ENCODE results near the gene FGD3. TPM values are rescaled to one million over a fixed set of nuclear protein-coding genes. Genes with fewer than 3 reads are reported as not detected.

Gene FGD3
- total RNA-seq, 1 donor from 2014 or later, result 0.58 TPM

DNA sequence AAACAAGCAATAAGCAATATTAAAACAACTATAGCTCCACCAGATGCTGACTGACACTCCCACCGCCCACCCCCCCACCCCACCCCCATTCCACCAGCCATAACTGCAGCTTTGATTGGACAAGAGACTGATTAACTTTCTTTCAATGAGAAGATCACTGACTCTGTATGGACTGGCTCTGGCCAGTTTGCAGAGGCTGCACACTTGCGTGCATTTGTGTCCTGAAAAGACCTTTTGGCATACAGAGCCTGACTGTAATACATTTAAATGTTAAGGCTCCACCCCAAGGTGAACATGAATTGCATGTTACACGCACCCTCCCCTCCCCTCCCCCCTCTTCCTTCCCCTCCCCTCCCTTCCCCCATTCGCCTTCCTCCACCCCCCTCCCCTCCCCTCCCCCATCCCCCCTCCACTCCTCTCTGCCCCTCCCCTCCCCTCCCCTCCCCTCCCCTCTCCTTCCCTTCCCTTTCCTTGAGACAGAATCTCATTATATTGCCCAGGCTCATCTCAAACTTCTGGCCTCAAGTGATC is 31.1 kb downstream of the FGD3 start:
- H3K4me3 ChIP-seq (ENCODE audit: low read depth, low read length), result no peak overlapping the region
- TF ChIP-seq, protein P1, sequence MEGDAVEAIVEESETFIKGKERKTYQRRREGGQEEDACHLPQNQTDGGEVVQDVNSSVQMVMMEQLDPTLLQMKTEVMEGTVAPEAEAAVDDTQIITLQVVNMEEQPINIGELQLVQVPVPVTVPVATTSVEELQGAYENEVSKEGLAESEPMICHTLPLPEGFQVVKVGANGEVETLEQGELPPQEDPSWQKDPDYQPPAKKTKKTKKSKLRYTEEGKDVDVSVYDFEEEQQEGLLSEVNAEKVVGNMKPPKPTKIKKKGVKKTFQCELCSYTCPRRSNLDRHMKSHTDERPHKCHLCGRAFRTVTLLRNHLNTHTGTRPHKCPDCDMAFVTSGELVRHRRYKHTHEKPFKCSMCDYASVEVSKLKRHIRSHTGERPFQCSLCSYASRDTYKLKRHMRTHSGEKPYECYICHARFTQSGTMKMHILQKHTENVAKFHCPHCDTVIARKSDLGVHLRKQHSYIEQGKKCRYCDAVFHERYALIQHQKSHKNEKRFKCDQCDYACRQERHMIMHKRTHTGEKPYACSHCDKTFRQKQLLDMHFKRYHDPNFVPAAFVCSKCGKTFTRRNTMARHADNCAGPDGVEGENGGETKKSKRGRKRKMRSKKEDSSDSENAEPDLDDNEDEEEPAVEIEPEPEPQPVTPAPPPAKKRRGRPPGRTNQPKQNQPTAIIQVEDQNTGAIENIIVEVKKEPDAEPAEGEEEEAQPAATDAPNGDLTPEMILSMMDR (conservative IDR thresholded peaks at IDR 0.05; ENCODE audit: low read depth, low read length), result no peak
- DNase-seq (ENCODE audit: low read depth), result no peak

DNA sequence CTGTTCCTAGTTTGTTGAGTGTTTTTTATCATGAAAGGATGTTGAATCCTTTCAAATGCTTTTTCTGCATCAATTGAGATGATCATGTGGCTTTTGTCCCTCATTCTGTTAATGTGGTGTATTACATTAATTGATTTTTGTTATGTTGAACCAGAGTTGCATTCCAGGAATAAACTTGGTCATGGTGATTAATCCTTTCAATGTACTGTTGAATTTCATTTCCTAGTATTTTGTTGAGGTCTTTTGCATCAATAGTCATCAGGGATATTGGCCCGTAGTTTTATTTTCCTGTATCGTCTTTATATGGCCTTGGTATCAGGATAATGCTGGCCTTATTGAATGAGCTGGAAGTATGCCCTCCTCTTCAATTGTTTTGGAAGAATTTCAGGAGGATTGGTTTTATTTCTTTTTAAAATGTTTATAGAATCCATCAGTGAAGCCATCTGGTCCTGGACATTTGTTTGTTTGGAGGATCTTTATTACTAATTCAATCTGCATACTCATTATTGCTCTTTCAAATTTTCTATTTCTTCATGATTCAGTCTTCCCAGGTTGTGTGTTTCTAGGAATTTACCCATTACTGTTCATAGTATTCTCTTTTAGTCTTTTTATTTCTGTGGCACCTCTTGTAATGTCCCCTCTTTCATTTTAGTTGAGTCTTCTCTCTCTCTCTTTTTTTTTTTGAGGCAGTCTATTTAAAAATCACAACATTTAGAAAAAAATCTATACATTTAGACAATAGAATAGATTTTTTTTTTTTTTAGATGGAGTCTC is 32.1 kb downstream of the FGD3 start:
- no peak overlapping the region for H3K4me3 ChIP-seq (ENCODE audit: low read depth, low read length)
- no peak for DNase-seq (ENCODE audit: low read depth)
- TF ChIP-seq, protein P1 (conservative IDR thresholded peaks at IDR 0.05; ENCODE audit: low read depth, low read length), result no peak

DNA sequence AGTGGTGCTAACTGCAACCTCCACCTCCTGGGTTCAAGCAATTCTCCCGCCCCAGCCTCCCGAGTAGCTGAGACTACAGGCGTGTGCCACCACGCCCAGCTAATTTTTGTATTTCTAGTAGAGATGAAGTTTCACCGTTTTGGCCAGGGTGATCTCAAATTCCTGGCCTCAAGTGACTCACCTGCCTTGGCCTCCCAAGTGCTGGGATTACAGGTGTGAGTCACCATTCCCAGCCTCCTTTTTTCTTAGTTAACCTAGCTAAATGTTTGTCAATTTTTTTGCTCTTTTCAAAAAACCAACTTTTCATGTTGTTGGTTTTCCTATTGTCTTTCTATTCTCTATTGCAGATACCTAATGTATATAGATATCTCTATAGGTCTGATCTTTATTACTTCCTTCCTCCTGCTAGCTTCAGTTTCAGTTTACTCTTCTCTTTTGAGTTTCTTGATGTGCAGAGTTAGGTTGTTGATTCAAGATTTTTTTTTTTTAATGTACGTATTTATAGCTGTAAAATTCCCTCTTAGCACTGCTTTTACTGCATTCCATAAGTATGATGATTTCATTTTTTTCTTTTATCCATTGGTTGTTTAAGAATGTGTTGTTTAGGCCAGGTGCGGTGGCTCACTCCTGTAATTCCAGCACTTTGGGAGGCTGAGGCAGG is 32.9 kb downstream of the FGD3 start:
- no peak overlapping the region for H3K4me3 ChIP-seq (ENCODE audit: low read depth, low read length)
- DNase-seq (ENCODE audit: low read depth), result no peak
- TF ChIP-seq, protein P1 (conservative IDR thresholded peaks at IDR 0.05; ENCODE audit: low read depth, low read length), result no peak

DNA sequence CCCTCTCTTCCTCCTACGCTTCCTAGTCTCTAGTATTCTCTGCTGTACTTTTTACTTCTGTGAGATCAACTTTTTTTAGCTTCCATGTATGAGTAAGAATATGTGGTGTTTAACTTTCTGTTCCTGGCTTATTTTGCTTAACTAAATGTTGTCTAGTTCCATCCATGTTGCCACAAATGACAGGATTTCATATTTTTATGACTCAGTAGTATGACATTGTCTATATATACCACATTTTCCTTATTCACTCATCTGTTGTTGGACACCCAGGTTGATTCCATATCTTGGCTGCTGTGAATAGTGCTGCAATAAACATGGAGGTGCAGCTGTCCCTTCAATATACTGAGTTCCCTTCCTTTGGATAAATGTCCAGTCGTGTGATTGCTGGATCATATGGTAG is 34.8 kb downstream of the FGD3 start:
- DNase-seq (ENCODE audit: low read depth), result no peak
- TF ChIP-seq, protein P1 (conservative IDR thresholded peaks at IDR 0.05; ENCODE audit: low read depth, low read length), result no peak

DNA sequence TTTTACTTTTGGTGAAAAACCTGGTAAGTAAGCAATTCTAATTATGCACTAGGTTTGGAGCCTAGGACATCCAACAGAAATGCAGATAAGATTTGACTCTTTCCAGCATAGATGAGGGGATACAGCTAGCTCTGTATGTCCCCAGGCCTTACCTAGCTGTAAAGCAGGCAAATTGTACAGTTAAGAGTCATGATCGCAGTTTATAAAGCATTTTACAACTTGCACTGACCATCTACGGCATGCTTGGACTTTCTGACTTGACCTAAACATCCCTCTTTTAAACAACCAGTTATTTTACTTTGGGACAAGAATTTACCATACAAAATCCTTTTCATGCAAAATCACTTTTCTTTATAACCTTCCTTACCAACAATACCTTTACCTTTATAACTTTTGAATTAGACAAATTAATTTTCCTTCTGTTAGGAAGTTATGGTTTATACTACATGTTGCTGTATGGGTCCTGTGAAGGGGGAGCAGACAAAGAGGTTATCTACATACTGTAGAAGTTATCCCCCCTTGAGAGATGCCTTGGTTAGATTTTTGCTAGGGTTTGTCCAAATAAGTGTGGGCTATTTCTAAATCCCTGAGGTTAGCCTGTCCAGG is 36.8 kb downstream of the FGD3 start:
- no peak for DNase-seq (ENCODE audit: low read depth)
- no peak overlapping the region for H3K4me3 ChIP-seq (ENCODE audit: low read depth, low read length)
- TF ChIP-seq, protein P1 (conservative IDR thresholded peaks at IDR 0.05; ENCODE audit: low read depth, low read length), result no peak

More for the DNA sequence above, 34.8 kb downstream of the FGD3 start:
- no peak overlapping the region for H3K4me3 ChIP-seq (ENCODE audit: low read depth, low read length)

DNA sequence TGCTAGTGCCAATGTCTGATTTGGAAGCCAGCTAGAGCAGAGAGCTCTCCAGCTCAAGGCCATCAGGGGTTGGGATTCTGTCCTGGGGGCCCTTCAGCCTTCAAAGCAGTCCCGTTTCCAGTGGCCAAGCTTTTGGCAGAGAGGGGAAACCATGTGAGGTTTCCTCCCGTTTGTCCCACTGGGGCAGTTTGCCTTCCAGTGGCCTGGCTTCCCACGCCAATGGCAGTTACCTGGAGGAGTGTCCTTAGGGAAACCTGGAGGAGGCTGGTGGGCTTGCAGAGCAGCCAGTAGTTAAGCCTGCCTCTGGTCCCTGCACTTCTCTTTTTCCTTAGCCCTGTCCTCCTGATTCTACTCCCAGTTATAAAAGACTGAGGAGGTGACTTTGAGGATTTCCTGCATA is 37.7 kb downstream of the FGD3 start:
- no peak overlapping the region for H3K4me3 ChIP-seq (ENCODE audit: low read depth, low read length)
- TF ChIP-seq, protein P1 (conservative IDR thresholded peaks at IDR 0.05; ENCODE audit: low read depth, low read length), result no peak
- DNase-seq (ENCODE audit: low read depth), result no peak

Data from epithelial cell of proximal tubule (primary cell).